NOMO-1 treated with DMSO at 0.1 percent for 48 hours (cell line): ENCODE data around the gene IL2RA.

Experiments
- DNase-seq: peaks from one replicate; lab custom pipeline; 2025; ENCODE audit not compliant: unreplicated experiment; lab: John Stamatoyannopoulos, UW

The IL2RA gene

GRCh38 chr10:5988336-5988920, 73.7 kb downstream of the IL2RA start:
- DNase-seq = no peak

GRCh38 chr10:5987747-5988146, 74.4 kb downstream of the IL2RA start:
- no peak for DNase-seq

GRCh38 chr10:5985029-5985428, 77.1 kb downstream of the IL2RA start:
- DNase-seq = no peak

- DNase-seq = no peak
These were observed 78.4 kb downstream of the IL2RA start for GRCh38 chr10:5983774-5984173.

- DNase-seq = no peak
These were observed 80.6 kb downstream of the IL2RA start for GRCh38 chr10:5981529-5981928.

- no peak for DNase-seq
These were observed 84.0 kb downstream of the IL2RA start for GRCh38 chr10:5978230-5978489.

- peak; percentile 53 for DNase-seq
These were observed 84.5 kb downstream of the IL2RA start, which contains the start of gene IL15RA for GRCh38 chr10:5977471-5978229. IL15RA (minus strand) TSS chr10:5977543; CDS start chr10:5977492, 51 bp downstream.

- DNase-seq = no peak
These were observed 85.4 kb downstream of the IL2RA start for GRCh38 chr10:5976512-5977470.

- DNase-seq = peak; percentile 38
These were observed 86.3 kb downstream of the IL2RA start for GRCh38 chr10:5975641-5976473.

- DNase-seq = no peak
These were observed 89.1 kb downstream of the IL2RA start for GRCh38 chr10:5973069-5973468.

- no peak for DNase-seq
These were observed 90.3 kb downstream of the IL2RA start for GRCh38 chr10:5971886-5972285.

- DNase-seq = peak; percentile 13
These were observed 90.8 kb downstream of the IL2RA start for GRCh38 chr10:5971315-5971832.

- DNase-seq = no peak
These were observed 91.6 kb downstream of the IL2RA start for GRCh38 chr10:5970527-5970926.

GRCh38 chr10:5970066-5970465, 92.1 kb downstream of the IL2RA start:
- no peak for DNase-seq

- DNase-seq = no peak
These were observed 93.3 kb downstream of the IL2RA start for GRCh38 chr10:5968681-5969453.

- DNase-seq = no peak
These were observed 94.0 kb downstream of the IL2RA start for GRCh38 chr10:5968037-5968680.

GRCh38 chr10:5965266-5965665, 96.9 kb downstream of the IL2RA start:
- DNase-seq = no peak

GRCh38 chr10:5964736-5965135, 97.4 kb downstream of the IL2RA start:
- DNase-seq = no peak

GRCh38 chr10:5963591-5963990, 98.6 kb downstream of the IL2RA start:
- DNase-seq = no peak
